GM13976 (cell line): ENCODE data around the gene MAD1L1.

Source experiments
- DNase-seq: peaks from one replicate; pipeline ENCODE4 v3.0.0; 2012; ENCODE audit warnings: low spot score
- in situ Hi-C: fragments of 300-500 bp; cut with MboI; formaldehyde crosslinking; loops from one replicate; pipeline ENCODE4 v1.12.0; 2022; ENCODE audit warnings: low sequenced_read_pairs, mixed read lengths, inconsistent platforms; ENCODE audit not compliant: unreplicated experiment
- TF ChIP-seq, protein P1 (sequence below): IDR thresholded peaks from 2 replicates; pipeline ENCODE4 v1.5.1; 2012; ENCODE audit warnings: borderline replicate concordance, mild to moderate bottlenecking; ENCODE audit not compliant: insufficient read depth; ENCODE audit errors: extremely low read depth, missing control alignments, control extremely low read depth

Gene MAD1L1

DNA sequence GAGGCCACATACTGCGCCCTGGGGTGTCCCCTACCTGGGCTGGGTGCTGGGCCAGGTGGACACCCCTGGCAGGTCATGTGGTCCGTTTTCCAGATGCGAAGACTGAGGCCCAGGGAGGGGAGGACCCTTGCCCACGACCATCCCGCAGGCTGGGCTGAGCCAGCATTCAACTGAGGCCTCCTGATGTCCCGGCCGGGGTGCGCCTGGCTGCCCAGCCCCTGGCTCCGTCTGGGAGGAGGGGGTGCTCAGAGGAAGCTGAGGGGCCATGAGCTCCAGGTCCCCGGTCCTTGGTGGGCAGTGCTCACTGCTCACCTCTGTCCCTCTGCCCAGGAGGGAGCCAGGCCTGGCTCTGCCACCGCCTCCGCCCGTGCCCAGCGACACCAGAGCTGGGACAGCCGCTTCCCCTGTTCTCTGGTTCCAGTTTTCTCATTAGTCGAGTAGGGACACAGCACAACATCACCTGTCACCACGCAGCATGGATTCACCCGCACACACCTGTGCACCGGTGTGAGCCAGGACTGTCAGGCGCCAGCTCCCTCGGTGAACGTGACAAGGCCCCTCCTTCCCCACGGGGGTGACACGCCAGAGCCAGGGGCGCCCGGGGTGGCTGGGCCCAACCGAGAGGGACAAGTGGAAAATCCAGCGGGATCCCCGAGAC, 423.0 kb downstream of the MAD1L1 start:
- in situ Hi-C loops = no loop called here
- no peak for DNase-seq
- TF ChIP-seq, protein P1, sequence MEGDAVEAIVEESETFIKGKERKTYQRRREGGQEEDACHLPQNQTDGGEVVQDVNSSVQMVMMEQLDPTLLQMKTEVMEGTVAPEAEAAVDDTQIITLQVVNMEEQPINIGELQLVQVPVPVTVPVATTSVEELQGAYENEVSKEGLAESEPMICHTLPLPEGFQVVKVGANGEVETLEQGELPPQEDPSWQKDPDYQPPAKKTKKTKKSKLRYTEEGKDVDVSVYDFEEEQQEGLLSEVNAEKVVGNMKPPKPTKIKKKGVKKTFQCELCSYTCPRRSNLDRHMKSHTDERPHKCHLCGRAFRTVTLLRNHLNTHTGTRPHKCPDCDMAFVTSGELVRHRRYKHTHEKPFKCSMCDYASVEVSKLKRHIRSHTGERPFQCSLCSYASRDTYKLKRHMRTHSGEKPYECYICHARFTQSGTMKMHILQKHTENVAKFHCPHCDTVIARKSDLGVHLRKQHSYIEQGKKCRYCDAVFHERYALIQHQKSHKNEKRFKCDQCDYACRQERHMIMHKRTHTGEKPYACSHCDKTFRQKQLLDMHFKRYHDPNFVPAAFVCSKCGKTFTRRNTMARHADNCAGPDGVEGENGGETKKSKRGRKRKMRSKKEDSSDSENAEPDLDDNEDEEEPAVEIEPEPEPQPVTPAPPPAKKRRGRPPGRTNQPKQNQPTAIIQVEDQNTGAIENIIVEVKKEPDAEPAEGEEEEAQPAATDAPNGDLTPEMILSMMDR = no peak

DNA sequence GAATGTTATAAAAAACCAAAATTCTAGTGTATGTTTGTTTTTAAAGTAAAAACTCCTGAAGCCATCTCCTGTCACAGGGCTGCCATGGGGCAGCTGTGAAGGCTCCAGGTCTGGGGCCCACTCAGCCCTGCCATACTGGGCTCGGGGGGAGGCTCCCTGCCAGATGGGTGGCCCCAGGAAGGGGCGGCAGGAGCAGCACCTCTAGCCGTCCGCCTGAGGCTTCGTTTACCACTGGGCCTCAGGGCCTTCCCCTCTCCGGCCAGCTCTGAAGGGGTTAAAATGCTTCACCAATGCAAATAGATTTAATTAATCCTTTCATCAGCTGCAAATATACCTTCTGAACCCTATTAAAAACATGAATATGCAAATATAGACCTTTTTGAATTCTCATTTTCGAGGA, 423.7 kb downstream of the MAD1L1 start:
- TF ChIP-seq, protein P1 = no peak
- no peak for DNase-seq
- in situ Hi-C loops = no loop called here

- DNase-seq = no peak
- in situ Hi-C loops = no loop called here
- TF ChIP-seq, protein P1 = no peak
Observed at GRCh38 chr7:1807821-1808600, 424.7 kb downstream of the MAD1L1 start.

GRCh38 chr7:1806354-1806753, 426.4 kb downstream of the MAD1L1 start:
- TF ChIP-seq, protein P1 = no peak
- in situ Hi-C loops = no loop called here

GRCh38 chr7:1804310-1804709, 428.4 kb downstream of the MAD1L1 start:
- TF ChIP-seq, protein P1 = no peak
- DNase-seq = no peak
- in situ Hi-C loops = no loop called here

More at GRCh38 chr7:1806354-1806753, 426.4 kb downstream of the MAD1L1 start:
- no peak for DNase-seq

GRCh38 chr7:1802899-1803298, 429.8 kb downstream of the MAD1L1 start:
- in situ Hi-C loops = no loop called here
- no peak for DNase-seq
- TF ChIP-seq, protein P1 = no peak
